K562 treated with DMSO at 1 percent for 4 hours (cell line): ENCODE data around the gene CLK2. TPM values are rescaled to one million over a fixed set of nuclear protein-coding genes. Genes with fewer than 3 reads are reported as not detected.

Source experiments
- total RNA-seq: library from RNA; unstranded; fragments of 300-600 nt; gene quantifications from 2 replicates; pipeline ENCODE4 v1.2.3, GENCODE V29; 2022; ENCODE audit not compliant: insufficient read depth

CLK2 gene
- total RNA-seq = 28.5 and 34.6 TPM in 2 replicates

GRCh38 chr1:155273343-155274245 lies at the start of gene CLK2:
Gene CLK2, minus strand, starts transcription at chr1:155273504. Its CDS starts 2,527 bp downstream, at chr1:155270977.

GRCh38 chr1:155320661-155321617 lies 47.6 kb upstream of the CLK2 start, which contains the start of gene RUSC1:
Gene RUSC1, plus strand, starts transcription at chr1:155320894. Its CDS starts 880 bp downstream, at chr1:155321774.

GRCh38 chr1:155308493-155309422 lies 35.5 kb upstream of the CLK2 start, which contains the start of gene FDPS:
Gene FDPS, plus strand, starts transcription at chr1:155308866. Its CDS starts 924 bp downstream, at chr1:155309790.

GRCh38 chr1:155301342-155301841 lies 28.1 kb upstream of the CLK2 start, which contains the start of gene PKLR:
Gene PKLR, minus strand, starts transcription at chr1:155301438. Its CDS starts 43 bp downstream, at chr1:155301395.

GRCh38 chr1:155277070-155277901 lies 4.0 kb upstream of the CLK2 start, which contains the start of gene HCN3:
Gene HCN3, plus strand, starts transcription at chr1:155277463. Its CDS starts 128 bp downstream, at chr1:155277591.

GRCh38 chr1:155261852-155262673 lies 11.2 kb downstream of the CLK2 start, which contains the start of gene SCAMP3:
Gene SCAMP3, minus strand, starts transcription at chr1:155262360. Its CDS starts 209 bp downstream, at chr1:155262151.

GRCh38 chr1:155255243-155256007 lies 17.9 kb downstream of the CLK2 start, which contains the start of gene ENTREP3:
Gene ENTREP3, minus strand, starts transcription at chr1:155255483. Its CDS starts 606 bp downstream, at chr1:155254877.

Other genes with a start within 250 kb of the CLK2 start
- not detected in 2 replicates for gene DCST2, start 239.7 kb downstream of the CLK2 start, total RNA-seq
- gene DCST1, start 239.7 kb downstream of the CLK2 start, total RNA-seq = not detected in 2 replicates
- 40.7 and 46.0 TPM in 2 replicates for gene ADAM15, start 222.2 kb downstream of the CLK2 start, total RNA-seq
- 10.5 and 16.5 TPM in 2 replicates for gene EFNA4, start 209.8 kb downstream of the CLK2 start, total RNA-seq
- gene EFNA3, start 194.7 kb downstream of the CLK2 start, total RNA-seq = 3.1 and 5.9 TPM in 2 replicates
- gene EFNA1, start 145.6 kb downstream of the CLK2 start, total RNA-seq = 5.1 and 5.9 TPM in 2 replicates
- 96.4 and 104 TPM in 2 replicates for gene SLC50A1, start 137.7 kb downstream of the CLK2 start, total RNA-seq
- 120 and 130 TPM in 2 replicates for gene DPM3, start 133.0 kb downstream of the CLK2 start, total RNA-seq
- 290 and 308 TPM in 2 replicates for gene KRTCAP2, start 100.2 kb downstream of the CLK2 start, total RNA-seq
- gene TRIM46, start 99.7 kb downstream of the CLK2 start, total RNA-seq = 0.40 TPM in 1 of 2 replicates, not detected in the other
- gene THBS3, start 65.6 kb downstream of the CLK2 start, total RNA-seq = 5.3 and 6.6 TPM in 2 replicates
- gene MTX1, start 64.8 kb downstream of the CLK2 start, total RNA-seq = 69.3 and 70.9 TPM in 2 replicates
- gene ENTREP3, start 18.0 kb downstream of the CLK2 start, total RNA-seq = 30.0 and 43.2 TPM in 2 replicates
- 109 and 131 TPM in 2 replicates for gene SCAMP3, start 11.1 kb downstream of the CLK2 start, total RNA-seq
- gene HCN3, start 4.0 kb upstream of the CLK2 start, total RNA-seq = 3.2 and 4.2 TPM in 2 replicates
- 25.1 and 25.8 TPM in 2 replicates for gene PKLR, start 27.9 kb upstream of the CLK2 start, total RNA-seq
- 237 and 248 TPM in 2 replicates for gene FDPS, start 35.4 kb upstream of the CLK2 start, total RNA-seq
- 40.3 and 62.8 TPM in 2 replicates for gene RUSC1, start 47.4 kb upstream of the CLK2 start, total RNA-seq